ENCODE measurements around the gene FGB. TPM values are rescaled to one million over a fixed set of nuclear protein-coding genes. Genes with fewer than 3 reads are reported as not detected.

FGB gene
- total and polyA plus RNA-seq, 2 of the 13 experiments (the other 11 are each of a cell fraction or from before 2014, with no cell fraction given), result 226 to 784 TPM

DNA sequence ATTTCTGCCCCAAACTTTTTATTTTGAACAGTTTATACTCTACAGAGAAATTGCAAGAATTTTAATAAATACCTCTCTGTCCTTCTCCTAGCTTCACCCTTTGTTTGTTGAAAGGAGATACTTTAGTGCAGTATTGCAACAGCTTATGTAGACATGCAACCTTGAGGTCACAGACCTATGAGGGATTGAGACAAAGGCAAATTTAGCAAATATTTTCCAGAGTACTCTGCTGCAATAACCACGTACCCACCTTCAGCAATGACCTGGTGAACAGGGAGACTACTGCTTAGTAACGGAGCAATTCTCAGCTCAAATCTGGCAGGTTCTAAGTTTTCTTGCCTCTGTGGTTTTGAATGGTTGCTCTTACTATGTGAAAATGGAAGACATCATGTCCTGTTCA, 14.5 kb downstream of the FGB start (continued):
- TF ChIP-seq, protein P1, sequence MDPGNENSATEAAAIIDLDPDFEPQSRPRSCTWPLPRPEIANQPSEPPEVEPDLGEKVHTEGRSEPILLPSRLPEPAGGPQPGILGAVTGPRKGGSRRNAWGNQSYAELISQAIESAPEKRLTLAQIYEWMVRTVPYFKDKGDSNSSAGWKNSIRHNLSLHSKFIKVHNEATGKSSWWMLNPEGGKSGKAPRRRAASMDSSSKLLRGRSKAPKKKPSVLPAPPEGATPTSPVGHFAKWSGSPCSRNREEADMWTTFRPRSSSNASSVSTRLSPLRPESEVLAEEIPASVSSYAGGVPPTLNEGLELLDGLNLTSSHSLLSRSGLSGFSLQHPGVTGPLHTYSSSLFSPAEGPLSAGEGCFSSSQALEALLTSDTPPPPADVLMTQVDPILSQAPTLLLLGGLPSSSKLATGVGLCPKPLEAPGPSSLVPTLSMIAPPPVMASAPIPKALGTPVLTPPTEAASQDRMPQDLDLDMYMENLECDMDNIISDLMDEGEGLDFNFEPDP (CRISPR knock-in tag; conservative IDR thresholded peaks at IDR 0.05), result no peak
- no peak for TF ChIP-seq RFXAP (CRISPR knock-in tag; IDR thresholded peaks at IDR 0.05; ENCODE audit: borderline replicate concordance)
- peak; percentile 74; the same call in 1 of the 2 replicates for TF ChIP-seq CBFB (CRISPR knock-in tag; IDR thresholded peaks at IDR 0.05)
- TF ChIP-seq TEAD2 (CRISPR knock-in tag; IDR thresholded peaks at IDR 0.05), result no peak
- TF ChIP-seq ZNF382 (CRISPR knock-in tag; IDR thresholded peaks at IDR 0.05; ENCODE audit: borderline replicate concordance), result no peak
- TF ChIP-seq ZNF3 (CRISPR knock-in tag; IDR thresholded peaks at IDR 0.05), result peak; percentile 45; the same call in 1 of the 2 replicates
- TF ChIP-seq KDM1A (CRISPR knock-in tag; IDR thresholded peaks at IDR 0.05), result 0 out of 2 replicates have a peak, but pooled peaks have one; percentile 32
- peak; percentile 60; the same call in 1 of the 2 replicates for TF ChIP-seq KMT2A (CRISPR knock-in tag; IDR thresholded peaks at IDR 0.05)
- TF ChIP-seq, protein P2, sequence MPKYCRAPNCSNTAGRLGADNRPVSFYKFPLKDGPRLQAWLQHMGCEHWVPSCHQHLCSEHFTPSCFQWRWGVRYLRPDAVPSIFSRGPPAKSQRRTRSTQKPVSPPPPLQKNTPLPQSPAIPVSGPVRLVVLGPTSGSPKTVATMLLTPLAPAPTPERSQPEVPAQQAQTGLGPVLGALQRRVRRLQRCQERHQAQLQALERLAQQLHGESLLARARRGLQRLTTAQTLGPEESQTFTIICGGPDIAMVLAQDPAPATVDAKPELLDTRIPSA (CRISPR knock-in tag; IDR thresholded peaks at IDR 0.05; ENCODE audit: borderline replicate concordance), result no peak
- peak; percentile 44; the same call in 1 of the 2 replicates for TF ChIP-seq SP5 (CRISPR knock-in tag; IDR thresholded peaks at IDR 0.05; ENCODE audit: borderline replicate concordance, low read depth)
- no peak for TF ChIP-seq NONO (IDR thresholded peaks at IDR 0.05)
- TF ChIP-seq NONO (CRISPR knock-in tag; conservative IDR thresholded peaks at IDR 0.05), result peak; percentile 59; the same call in 1 of the 2 replicates
- TF ChIP-seq, protein P3, sequence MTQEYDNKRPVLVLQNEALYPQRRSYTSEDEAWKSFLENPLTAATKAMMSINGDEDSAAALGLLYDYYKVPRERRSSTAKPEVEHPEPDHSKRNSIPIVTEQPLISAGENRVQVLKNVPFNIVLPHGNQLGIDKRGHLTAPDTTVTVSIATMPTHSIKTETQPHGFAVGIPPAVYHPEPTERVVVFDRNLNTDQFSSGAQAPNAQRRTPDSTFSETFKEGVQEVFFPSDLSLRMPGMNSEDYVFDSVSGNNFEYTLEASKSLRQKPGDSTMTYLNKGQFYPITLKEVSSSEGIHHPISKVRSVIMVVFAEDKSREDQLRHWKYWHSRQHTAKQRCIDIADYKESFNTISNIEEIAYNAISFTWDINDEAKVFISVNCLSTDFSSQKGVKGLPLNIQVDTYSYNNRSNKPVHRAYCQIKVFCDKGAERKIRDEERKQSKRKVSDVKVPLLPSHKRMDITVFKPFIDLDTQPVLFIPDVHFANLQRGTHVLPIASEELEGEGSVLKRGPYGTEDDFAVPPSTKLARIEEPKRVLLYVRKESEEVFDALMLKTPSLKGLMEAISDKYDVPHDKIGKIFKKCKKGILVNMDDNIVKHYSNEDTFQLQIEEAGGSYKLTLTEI (CRISPR knock-in tag; conservative IDR thresholded peaks at IDR 0.05), result no peak
- TF ChIP-seq, protein P4, sequence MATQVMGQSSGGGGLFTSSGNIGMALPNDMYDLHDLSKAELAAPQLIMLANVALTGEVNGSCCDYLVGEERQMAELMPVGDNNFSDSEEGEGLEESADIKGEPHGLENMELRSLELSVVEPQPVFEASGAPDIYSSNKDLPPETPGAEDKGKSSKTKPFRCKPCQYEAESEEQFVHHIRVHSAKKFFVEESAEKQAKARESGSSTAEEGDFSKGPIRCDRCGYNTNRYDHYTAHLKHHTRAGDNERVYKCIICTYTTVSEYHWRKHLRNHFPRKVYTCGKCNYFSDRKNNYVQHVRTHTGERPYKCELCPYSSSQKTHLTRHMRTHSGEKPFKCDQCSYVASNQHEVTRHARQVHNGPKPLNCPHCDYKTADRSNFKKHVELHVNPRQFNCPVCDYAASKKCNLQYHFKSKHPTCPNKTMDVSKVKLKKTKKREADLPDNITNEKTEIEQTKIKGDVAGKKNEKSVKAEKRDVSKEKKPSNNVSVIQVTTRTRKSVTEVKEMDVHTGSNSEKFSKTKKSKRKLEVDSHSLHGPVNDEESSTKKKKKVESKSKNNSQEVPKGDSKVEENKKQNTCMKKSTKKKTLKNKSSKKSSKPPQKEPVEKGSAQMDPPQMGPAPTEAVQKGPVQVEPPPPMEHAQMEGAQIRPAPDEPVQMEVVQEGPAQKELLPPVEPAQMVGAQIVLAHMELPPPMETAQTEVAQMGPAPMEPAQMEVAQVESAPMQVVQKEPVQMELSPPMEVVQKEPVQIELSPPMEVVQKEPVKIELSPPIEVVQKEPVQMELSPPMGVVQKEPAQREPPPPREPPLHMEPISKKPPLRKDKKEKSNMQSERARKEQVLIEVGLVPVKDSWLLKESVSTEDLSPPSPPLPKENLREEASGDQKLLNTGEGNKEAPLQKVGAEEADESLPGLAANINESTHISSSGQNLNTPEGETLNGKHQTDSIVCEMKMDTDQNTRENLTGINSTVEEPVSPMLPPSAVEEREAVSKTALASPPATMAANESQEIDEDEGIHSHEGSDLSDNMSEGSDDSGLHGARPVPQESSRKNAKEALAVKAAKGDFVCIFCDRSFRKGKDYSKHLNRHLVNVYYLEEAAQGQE (IDR thresholded peaks at IDR 0.05; ENCODE audit: borderline replicate concordance in 1 of 2, low read depth in 1 of 2, low read length in 2 of 2), result peak in 1 of 2 experiments; percentile 49; a peak in 1 of 4 replicates
- no peak for TF ChIP-seq ZNF678 (CRISPR knock-in tag; IDR thresholded peaks at IDR 0.05)
- no peak for TF ChIP-seq PAWR (CRISPR knock-in tag; IDR thresholded peaks at IDR 0.05; ENCODE audit: borderline replicate concordance)
- TF ChIP-seq, protein P5, sequence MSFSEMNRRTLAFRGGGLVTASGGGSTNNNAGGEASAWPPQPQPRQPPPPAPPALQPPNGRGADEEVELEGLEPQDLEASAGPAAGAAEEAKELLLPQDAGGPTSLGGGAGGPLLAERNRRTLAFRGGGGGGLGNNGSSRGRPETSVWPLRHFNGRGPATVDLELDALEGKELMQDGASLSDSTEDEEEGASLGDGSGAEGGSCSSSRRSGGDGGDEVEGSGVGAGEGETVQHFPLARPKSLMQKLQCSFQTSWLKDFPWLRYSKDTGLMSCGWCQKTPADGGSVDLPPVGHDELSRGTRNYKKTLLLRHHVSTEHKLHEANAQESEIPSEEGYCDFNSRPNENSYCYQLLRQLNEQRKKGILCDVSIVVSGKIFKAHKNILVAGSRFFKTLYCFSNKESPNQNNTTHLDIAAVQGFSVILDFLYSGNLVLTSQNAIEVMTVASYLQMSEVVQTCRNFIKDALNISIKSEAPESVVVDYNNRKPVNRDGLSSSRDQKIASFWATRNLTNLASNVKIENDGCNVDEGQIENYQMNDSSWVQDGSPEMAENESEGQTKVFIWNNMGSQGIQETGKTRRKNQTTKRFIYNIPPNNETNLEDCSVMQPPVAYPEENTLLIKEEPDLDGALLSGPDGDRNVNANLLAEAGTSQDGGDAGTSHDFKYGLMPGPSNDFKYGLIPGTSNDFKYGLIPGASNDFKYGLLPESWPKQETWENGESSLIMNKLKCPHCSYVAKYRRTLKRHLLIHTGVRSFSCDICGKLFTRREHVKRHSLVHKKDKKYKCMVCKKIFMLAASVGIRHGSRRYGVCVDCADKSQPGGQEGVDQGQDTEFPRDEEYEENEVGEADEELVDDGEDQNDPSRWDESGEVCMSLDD (CRISPR knock-in tag; IDR thresholded peaks at IDR 0.05; ENCODE audit: borderline replicate concordance), result no peak
- TF ChIP-seq FOXK2 (IDR thresholded peaks at IDR 0.05), result no peak
- TF ChIP-seq, protein P6, sequence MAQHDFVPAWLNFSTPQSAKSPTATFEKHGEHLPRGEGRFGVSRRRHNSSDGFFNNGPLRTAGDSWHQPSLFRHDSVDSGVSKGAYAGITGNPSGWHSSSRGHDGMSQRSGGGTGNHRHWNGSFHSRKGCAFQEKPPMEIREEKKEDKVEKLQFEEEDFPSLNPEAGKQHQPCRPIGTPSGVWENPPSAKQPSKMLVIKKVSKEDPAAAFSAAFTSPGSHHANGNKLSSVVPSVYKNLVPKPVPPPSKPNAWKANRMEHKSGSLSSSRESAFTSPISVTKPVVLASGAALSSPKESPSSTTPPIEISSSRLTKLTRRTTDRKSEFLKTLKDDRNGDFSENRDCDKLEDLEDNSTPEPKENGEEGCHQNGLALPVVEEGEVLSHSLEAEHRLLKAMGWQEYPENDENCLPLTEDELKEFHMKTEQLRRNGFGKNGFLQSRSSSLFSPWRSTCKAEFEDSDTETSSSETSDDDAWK (CRISPR knock-in tag; IDR thresholded peaks at IDR 0.05), result no peak
